GM21528 (cell line): ENCODE results near the gene ZBTB7A.

Source experiments
- ATAC-seq: cut with Tn5 transposase; IDR thresholded peaks from one replicate; pipeline ENCODE4 v1.9.1; 2021; ENCODE audit warnings: mild to moderate bottlenecking, moderate library complexity; ENCODE audit not compliant: unreplicated experiment, low FRiP score

Gene ZBTB7A

DNA sequence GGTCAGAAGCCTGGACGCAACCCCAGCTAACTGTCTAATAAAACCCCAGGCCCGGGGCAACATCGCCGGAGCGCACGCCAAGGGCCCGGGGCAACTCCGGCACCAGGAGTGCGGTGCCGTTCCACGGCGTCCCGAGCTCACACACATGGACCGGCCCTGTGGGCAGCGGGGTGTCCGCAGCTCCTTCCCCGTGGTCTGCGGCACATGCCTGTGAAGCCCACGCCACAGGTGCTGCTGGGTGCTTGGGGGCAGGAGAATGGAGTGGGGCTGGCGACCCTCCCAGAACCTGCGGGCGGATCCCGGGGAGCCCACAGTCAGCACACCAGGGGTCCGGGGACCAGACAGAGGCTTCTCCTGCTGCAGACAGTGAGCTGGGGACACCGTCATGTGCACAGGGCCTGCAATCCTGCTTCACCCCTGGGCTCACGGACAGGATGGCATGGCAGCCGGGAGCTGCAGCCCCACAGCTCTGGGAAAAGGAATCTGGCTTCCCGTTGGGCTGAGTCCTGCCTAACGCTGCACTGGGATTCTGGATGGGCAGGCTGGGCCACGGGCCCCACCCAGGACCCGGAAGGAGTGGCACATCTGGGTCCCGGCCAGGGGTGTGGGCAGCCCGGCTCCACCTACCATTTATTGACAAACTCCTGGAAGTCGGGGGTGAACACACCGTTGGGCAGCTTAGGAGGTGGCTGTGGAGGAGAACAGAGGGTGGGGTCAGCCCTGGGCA lies 28.2 kb upstream of the ZBTB7A start:
- ATAC-seq = no peak

DNA sequence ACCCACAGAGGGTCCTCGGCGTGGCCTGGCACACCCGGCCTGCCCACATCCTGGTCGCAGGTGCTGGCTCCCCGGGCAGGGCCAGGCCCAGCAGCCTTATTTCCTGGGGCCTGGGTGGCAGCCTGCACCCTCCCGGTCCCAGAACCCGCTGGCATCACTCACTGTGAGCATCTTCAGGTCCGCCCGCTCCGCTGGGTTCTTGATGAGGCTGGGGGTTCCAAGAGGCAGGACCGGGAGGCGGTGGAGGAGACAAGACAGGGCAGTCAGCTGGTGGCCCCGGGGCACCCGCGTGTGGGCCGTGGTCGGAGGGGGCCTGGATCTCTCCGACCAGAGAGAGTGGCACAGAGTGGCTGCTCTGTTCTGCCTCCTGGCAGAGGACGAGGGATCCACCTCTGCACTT lies 27.6 kb upstream of the ZBTB7A start:
- ATAC-seq = no peak

DNA sequence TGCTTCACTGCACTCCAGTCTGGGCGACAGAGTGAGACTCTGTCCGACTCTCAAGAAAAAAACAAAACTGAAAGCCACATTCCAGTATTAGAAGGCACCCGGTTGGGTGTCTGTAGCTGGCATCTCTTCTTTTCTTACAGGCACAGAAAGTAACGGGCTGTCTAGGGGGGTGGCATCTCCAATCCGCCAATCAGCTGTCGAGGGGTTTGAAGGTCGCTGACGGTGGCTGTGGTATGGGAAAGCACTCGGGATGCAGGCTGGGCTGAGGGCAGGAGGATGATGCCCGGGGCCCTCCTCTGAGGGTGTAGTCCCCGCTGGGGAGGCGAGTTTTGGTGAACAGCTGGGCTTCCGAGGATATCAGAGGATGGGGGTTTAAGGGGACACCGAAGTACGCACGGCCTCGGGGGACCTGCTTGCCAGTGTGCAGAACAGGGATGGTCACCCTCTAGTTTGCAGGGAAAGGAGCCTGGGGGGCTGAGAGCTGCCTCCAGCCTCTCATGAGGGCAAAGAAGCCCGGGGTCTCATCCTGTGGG lies 27.0 kb upstream of the ZBTB7A start:
- no peak for ATAC-seq

DNA sequence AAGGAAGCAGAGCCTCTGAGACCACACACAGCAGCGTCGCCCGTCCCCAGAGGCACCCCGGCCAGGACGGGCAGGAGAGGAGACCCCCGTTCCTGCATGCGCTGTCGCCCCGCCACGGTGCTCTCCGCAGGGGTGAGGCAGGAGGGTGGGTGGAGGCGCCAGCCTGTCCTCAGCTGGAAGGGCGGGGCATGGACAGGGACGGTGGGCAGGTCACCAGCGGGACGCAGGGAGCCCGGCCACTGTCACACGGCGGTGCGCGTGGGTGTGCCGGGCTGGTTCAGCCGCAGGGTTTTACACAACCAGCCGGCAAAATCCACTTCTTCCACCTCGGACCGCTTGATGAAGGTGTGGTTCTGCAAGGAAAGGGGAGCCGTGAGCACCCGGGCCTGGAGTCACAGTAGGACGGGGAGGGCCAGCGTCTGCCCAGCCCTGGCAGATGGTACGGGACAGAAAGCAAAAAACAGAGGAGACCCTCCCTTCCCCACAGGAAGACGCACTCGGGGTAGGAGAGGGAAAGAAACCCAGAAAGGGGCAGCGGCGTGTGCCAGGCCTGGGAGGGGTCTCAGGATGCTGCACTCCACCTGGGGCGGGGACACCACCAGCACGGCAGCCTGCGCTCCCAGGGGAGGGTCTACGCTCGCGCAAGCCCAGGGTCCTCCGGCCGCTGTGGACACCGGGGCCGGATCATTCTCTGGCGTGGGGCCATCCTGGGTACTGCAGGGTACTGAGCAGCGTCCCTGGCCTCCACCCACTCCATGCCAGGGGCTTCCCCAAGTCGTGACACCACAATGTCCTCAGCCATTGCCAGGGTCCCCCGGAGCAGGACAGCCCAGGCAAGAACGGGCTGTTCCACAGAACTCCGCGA lies 23.9 kb upstream of the ZBTB7A start:
- ATAC-seq = no peak

DNA sequence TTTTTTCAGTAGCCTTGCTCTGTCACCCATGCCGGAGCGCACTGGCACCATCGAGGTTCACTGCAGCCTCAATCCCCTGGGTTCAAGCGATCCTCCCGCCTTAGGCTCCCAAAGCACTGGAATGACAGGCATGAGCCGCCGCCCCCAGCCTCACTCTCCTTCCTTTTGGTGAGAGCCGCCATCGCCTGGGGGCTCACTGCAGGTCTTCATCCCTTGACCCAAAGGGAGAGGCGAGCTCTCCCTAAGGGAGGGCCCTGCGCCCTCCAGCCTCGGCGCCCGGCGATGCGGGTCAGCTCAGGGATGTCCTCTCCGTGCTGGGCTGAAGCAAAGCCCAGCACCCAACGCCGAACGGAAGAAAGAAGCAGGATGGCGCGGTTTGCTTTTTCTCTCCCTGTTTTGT lies 23.2 kb upstream of the ZBTB7A start:
- no peak for ATAC-seq

DNA sequence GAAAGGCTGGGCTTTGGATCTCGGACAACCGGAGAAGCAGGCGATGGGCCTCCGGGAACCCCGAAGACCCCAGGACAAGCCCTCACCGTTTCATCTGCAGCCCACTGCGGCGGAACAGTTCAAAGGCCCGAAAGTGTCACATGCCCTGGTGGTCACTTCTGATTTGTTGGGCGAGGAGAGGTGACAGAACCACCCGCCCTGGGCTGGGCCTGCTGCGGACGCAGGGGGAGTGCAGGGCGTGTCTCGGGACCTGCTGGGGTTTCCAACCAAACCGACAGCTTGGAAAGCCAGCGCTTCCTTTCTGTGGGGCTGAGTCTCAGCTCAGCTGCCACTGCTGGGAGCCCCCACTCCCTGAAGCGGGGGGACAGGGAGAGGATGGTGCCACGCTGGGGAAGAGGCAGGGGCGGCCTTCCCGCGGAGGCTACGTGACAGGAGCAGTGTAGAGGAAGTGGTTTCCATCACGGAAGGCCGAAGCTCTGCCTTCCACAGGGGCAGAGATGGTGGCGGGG lies 22.8 kb upstream of the ZBTB7A start:
- no peak for ATAC-seq

DNA sequence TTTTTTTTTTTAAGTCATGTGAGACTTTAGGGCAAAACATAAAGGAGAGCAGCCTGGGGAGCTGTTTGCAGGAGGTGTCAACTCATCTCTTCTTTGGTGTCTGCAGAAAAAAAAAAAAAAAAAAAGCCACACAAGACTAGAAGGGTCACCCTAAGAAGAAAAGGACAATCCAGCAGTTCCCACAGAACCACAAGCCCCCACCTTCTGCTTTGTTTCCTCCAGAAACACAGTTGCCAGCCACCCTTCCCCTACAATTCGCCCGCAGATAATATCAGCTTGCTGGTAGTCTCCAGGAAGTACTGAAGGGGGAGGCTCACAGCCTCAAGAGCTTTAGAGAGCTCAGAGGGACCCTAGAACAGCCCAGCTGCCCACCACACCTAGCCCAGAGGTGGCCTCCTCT lies 22.3 kb upstream of the ZBTB7A start:
- ATAC-seq = no peak

DNA sequence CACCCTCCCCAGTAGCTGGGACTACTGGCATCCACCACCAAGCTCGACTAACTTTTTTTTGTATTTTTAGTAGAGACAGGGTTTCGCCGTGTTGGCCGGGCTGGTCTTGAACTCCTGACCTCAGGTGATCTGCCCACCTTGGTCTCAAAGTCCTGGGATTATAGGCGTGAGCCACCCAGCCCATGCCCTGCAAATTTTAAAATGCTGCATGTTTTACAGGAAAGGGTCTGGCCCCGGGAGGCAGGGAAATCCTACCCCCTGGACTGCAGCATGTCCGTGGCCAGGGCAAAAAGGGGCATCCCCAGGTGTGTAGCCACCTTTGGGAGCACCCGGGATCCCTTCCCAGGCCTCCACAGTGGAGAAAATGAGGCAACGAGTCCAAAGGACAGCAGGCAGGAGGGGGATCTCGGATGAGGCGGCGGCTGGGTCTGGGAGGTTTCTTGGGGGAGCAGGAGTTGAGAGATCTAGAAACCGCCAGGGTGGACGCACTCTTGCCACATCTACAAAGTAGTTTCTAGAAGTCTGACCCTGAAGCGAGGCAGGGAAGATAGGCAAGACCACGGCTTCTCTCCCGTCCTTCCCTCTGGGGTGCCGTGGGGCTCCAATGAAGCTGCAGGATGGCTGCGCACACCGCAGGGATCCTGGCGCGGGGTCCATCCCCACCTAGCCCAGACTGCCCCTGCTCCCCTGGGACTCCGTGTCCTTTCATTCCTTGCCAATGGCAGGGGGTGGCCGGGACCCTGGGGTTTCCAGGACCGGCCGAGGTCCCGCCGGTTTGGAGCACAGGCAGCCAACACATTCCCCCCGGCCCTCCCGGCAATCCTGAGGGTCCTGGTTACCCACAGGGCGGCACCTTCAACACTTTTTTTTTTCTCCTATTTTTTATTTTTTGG lies 21.3 kb upstream of the ZBTB7A start:
- ATAC-seq = no peak

DNA sequence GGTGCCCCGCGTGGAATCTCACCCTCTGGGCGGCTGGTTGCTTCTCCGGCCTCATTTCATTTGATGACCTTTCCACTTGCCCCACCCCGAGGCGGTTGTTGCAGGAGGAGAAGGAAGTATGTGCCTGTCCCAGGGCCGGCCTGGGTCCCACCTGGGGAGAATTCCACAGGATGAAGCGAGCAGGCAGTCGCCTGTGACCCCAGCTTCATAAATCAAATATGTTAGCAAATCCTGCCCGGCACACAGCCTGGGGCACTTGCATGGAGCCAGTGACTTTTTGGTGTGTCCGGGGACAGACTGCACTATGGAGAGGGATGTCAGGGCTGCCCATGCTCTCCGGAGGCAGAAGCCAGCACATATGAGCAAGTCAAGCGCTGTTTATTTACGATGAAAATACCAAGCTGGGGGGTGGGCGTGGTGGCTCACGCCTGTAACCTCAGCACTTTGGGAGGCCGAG lies 19.7 kb upstream of the ZBTB7A start:
- ATAC-seq = no peak

DNA sequence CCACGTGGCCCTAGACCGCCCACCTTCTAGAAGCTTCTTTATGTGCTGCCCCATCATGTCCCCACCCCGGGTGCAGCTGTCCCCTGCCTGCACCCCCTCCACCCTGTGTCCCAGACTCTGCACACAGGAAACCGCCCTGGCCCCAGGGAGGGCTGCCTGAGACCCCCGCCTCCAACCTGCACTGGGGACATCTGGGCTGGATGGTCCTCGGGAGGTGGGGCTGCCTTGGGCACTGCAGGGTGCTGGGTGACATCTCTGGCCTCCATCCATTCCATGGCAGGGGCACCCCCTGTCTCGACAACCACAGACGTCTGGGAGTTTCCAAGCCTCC lies 17.8 kb upstream of the ZBTB7A start:
- no peak for ATAC-seq

DNA sequence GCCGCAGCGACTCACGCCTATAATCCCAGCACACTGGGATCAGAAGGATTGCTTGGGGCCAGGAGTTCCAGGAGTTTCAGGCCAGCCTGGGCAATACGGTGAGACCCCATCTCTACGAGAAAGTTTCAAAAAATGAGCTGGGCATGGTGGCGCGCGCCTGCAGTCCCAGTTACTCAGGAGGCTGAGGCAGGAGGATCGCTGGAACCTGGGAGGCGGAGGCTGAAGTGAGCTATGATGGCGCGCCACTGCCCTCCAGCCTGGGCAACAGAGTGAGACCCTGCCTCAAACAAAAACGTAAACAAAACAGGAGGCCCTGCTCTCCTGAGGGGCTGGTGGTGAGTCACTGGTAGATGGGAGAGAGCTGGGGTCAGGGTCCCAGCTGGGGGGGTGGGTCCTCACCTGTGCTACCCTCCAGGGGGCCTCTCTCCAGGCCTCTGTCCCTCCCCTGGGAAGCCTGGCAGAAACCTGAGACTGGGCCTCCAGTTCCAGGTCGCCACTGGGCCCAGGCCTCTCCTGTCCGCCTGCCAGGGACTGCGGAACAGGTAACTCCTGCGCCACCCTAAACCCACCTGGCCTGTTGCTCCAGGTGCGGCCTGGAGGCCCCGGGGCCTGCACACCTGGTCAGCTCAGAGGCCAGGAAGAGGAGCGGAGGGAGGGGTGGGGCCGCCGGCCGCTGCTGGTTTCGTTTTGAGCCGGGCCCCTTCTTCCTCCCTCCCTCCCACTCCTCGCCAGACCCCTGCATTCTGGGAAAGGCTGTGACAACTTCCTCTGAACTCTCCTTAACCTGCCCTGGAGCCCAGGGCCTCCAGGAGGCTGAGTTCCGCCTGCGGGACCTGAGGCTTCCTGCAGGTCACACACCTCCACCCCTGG lies 17.2 kb upstream of the ZBTB7A start:
- ATAC-seq = no peak

DNA sequence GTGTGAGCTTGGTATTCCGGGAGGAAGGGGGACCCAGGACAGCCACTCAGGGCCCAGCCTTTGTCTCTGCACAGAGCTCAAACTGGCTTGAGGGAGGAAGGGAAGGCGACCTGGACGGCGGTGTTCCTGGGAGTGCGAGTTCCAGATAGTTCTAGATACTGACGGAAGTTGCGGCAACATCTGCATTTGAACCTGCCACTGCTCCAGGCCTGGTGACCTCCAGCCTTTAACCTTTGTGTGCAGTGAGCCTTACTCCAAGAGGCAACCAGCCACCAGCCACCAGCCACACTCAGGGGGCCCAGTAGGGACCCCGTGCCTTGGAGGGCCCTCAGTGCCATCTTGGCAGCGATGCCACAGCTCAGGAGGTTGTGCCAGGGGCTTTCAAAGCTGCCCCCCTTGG lies 15.5 kb upstream of the ZBTB7A start:
- no peak for ATAC-seq

DNA sequence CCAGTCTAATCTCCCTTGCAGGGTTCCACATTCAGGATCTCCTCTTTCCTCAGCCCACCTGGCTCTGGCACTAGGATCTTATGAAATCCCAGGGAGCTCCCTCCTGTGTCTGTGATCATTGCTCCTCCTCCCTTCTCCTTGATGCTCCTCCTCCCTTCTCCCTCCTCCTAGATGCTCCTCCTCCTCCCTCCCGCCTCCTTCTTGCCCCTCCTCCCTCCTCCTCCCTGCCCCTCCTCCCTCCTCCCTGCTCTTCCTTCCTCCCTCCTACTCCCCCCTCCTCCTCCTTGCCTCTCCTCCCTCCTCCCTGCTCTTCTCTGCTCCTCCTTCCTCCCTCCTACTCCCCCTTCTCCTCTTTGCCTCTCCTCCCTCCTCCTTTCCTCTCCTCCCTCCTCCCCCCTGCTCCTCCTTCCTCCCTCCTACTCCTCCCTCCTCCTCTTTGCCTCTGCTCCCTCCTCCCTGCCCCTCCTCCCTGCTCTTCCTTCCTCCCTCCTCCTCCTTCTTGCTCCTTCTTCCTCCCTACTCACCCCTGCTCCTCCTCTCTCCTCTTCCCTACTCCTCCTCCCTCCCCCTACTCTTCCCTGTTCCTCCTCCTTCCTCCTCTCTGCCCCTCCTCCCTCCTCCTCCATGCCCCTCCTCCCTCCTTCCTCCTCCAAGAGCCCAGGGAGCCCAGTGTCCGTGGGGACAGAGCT lies 14.9 kb upstream of the ZBTB7A start:
- no peak for ATAC-seq

DNA sequence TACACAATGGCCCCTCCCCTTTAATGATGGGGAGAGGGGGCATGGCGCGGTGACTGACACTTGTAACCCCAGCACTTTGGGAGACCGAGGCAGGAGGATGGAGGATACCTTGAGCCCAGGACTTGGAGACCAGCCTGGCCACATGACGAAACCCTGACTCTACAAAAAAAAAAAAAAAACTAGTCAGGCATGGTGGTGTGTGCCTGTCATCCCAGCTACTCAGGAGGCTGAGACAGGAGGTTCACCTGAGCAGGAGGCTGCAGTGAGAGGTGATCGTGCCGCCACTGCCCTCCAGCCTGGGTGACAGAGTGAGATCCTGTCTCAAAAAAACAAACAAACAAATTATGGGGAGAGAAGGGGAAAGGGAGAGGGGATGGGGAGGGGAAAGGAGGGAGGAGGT lies 13.8 kb upstream of the ZBTB7A start:
- ATAC-seq = no peak

DNA sequence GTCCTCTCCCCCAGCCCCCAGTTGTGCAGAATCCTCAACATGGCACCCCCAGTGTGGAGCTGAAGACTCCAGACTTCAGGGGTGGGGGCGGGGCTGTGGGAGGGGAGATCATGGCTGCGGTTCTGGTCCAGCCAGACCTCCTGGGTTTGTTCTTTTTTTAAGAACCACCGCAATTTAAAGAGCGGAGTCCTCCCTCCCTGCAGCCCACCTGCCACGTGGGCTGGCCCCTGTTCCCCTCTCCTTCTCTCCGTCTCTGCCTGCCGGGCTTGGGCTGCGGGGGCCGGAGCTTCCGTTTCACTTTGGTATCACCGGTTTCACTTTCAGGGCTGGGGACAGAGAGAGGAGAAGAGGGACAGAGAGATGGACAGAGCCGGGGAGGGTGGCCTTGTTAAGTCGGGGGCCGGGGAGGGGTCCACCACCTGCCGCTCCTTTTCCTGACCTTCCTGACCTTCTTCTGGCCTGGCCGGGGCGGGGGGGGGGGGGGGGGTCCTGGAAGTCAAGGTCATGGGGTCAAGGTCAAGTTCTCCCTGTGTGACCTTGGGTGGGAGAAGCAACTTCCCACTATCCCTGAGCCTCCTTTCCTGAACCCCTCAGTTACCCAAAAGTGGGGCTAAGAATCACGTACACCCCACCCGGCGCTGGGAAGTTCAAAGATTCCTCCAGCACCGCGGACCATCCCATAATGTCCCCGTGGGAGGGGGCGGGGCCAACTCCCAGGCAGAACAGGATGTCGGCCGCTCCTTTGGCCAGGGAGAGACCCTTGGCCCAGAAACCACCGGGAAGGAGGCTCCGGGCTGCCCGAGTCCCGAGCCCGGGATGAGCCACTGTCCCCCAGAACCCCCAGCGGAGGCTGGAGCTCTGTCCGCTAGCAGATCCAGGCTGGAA lies 11.3 kb upstream of the ZBTB7A start:
- no peak for ATAC-seq

DNA sequence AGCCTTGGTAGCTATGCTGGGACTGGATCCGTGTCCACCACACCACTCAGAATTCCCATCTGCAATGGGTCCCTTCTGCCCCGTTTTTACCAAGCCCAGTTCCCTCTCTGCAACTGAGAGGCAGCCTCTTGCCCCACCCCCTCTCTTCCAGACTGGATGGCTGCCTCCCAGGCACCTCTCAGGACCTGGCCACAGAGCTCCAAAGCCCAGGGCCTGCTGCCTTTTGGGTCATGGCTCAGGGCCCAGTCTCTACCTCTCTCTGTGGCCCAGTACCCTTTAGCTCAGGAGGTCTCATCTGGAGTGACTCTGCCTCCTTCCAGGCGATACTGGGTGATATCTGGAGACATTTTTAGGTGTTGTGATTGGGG lies 10.3 kb upstream of the ZBTB7A start:
- ATAC-seq = no peak

DNA sequence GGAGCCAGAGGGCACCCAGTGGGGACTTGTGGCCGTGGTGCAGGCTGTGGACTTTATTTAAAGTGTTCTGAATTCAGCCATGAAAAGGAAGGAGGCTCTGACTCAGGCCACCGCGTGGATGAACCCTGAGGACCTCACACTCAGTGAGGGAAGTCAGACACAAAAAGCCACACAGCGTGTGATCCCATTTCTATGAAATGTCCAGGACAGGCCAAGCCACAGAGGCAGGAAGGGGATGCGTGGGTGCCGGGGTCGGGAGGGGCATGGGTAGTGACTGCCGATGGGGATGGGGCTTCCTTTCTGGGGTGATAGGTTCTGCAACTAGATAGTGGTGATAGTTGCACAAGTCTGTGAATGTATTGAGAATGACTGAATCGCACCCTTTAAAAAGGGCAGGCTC lies 8.7 kb upstream of the ZBTB7A start:
- no peak for ATAC-seq

DNA sequence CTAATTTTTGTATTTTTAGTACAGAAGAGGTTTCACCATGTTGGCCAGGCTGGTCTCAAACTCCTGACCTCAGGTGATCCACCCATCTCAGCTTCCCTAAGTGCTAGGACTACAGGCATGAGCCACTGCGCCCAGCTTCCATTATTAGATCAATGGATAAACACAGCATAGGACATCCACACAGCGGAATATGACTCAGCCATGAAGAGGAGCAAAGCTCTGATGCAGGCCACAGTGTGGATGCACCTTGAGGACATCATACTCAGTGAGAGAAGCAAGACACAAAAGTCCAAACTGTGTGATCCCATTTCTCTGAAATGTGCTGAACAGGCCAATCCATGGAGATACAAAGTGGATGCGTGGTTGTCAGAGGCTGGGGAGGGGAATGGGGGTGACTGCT lies 4.9 kb upstream of the ZBTB7A start:
- ATAC-seq = no peak
